Chondrocyte (in vitro differentiated cells): ENCODE measurements around the gene BAG1. TPM values are rescaled to one million over a fixed set of nuclear protein-coding genes. Genes with fewer than 3 reads are reported as not detected.

Source experiments
- DNase-seq: peaks from one replicate; pipeline ENCODE4 v3.0.0; 2021; ENCODE audit warnings: mixed read lengths, low spot score
- H3K27ac Mint-ChIP-seq: one replicate; pipeline ENCODE4 v1.8.0; 2021; ENCODE audit warnings: mild to moderate bottlenecking, moderate library complexity, mixed read lengths; ENCODE audit not compliant: unreplicated experiment
- H3K27me3 Mint-ChIP-seq: 2 replicates; pipeline ENCODE4 v1.8.0; 2021; ENCODE audit warnings: low read depth, mixed read lengths
- H3K36me3 Mint-ChIP-seq: 2 replicates; pipeline ENCODE4 v1.8.0; 2021; ENCODE audit warnings: low read depth, mixed read lengths
- H3K4me1 Mint-ChIP-seq: 2 replicates; pipeline ENCODE4 v1.8.0; 2021; ENCODE audit warnings: low read depth, mild to moderate bottlenecking, mixed read lengths
- H3K4me3 Mint-ChIP-seq: one replicate; pipeline ENCODE4 v1.8.0; 2021; ENCODE audit warnings: mild to moderate bottlenecking, moderate library complexity, mixed read lengths; ENCODE audit not compliant: unreplicated experiment
- H3K9me3 Mint-ChIP-seq: 2 replicates; pipeline ENCODE4 v1.8.0; 2021; ENCODE audit warnings: low read depth, mixed read lengths
- CTCF ChIP-seq: fragments of 200-600 bp; sonication (generic); IDR thresholded peaks from 2 replicates; pipeline ENCODE4 v1.5.0; 2021; ENCODE audit warnings: antibody characterized with exemption, mild to moderate bottlenecking, moderate library complexity
- total RNA-seq: library from RNA; stranded (reverse); gene quantifications from 3 replicates; pipeline ENCODE4 v1.2.1, GENCODE V29; 2021

Gene BAG1
- total RNA-seq, 1 donor from 2014 or later, result 51.1 TPM

DNA sequence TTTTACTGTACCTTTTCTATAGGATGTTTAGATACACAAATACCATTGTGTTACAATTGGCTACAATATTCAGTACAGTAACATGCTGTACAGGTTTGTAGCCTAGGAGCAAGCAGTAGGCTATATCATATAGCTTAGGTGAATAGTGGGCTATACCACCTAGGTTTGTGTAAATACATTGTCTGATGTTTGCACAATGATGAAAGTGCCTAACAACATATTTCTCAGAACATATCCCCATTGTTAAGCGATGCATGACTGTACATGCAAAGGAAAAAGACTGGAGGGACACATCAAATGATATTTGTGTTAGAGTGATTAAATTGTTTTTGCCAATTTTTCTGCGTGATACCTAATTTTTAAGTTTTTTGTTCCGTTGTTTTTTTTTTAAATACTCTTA lies 5.6 kb upstream of the BAG1 start:
- no peaks in the 10 kb centered on the region for H3K9me3 Mint-ChIP-seq
- TF ChIP-seq CTCF, result no peak

GRCh38 chr9:33267151-33267767 lies 2.8 kb upstream of the BAG1 start:
- DNase-seq, result no peak
- no peaks in the 10 kb centered on the region for H3K27me3 Mint-ChIP-seq
- H3K9me3 Mint-ChIP-seq, result no peaks in the 10 kb centered on the region
- H3K36me3 Mint-ChIP-seq, result peaks cover 15% of the 10 kb centered on the region
- H3K27ac Mint-ChIP-seq, result no peak overlapping the region
- H3K4me1 Mint-ChIP-seq, result peaks cover 33% of the 10 kb centered on the region
- no peak for TF ChIP-seq CTCF
- no peak overlapping the region for H3K4me3 Mint-ChIP-seq

More for the DNA sequence above, 5.6 kb upstream of the BAG1 start:
- Mint-ChIP-seq H3K36me3 (peaks cover 20% of the 10 kb centered on the region), H3K27ac (no peak overlapping the region), H3K4me3 (no peak overlapping the region), H3K4me1 (peaks cover 20% of the 10 kb centered on the region), H3K27me3 (no peaks in the 10 kb centered on the region)
- no peak for DNase-seq

GRCh38 chr9:33265211-33265865 lies 830 bp upstream of the BAG1 start:
- TF ChIP-seq CTCF, result no peak
- DNase-seq, result no peak
- H3K9me3 Mint-ChIP-seq, result no peaks in the 10 kb centered on the region
- H3K27ac Mint-ChIP-seq, result peak overlapping the region; percentile 95
- H3K36me3 Mint-ChIP-seq, result peaks cover 17% of the 10 kb centered on the region
- H3K27me3 Mint-ChIP-seq, result no peaks in the 10 kb centered on the region
- peak overlapping the region; percentile 96 for H3K4me3 Mint-ChIP-seq
- H3K4me1 Mint-ChIP-seq, result peaks cover 33% of the 10 kb centered on the region

DNA sequence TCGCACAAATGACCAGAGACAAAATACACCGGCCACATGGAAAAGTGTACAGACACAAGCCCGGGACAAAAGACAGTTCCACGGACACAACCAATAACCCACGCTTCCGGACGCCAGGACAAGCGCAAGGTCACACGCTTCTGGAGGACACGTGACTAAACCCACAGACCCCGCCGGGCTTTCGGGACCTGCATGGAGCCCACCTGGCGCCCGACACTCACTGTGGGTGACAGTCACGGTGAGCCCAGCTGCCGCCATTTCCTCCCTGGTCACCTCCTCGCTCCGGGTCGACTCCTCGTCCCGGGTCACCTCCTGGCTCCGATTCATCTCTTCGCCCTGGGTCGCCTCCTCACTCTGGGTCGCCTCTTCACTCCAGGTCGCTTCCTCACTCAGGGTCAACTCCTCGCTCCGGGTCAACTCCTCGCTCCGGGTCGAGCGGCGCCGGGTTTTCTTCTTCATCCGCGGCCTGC lies 470 bp downstream of the BAG1 start:
- no peaks in the 10 kb centered on the region for H3K9me3 Mint-ChIP-seq
- H3K4me3 Mint-ChIP-seq, result peak overlapping the region; percentile 84
- TF ChIP-seq CTCF, result no peak
- no peak for DNase-seq
- peaks cover 26% of the 10 kb centered on the region for H3K36me3 Mint-ChIP-seq
- H3K27ac Mint-ChIP-seq, result peak overlapping the region; percentile 75
- peaks cover 33% of the 10 kb centered on the region for H3K4me1 Mint-ChIP-seq
- H3K27me3 Mint-ChIP-seq, result no peaks in the 10 kb centered on the region

GRCh38 chr9:33263131-33264002 lies 1.1 kb downstream of the BAG1 start:
- Mint-ChIP-seq H3K4me3 (peak overlapping the region; percentile 84), H3K9me3 (no peaks in the 10 kb centered on the region), H3K27me3 (no peaks in the 10 kb centered on the region), H3K36me3 (peaks cover 28% of the 10 kb centered on the region), H3K4me1 (peaks cover 33% of the 10 kb centered on the region), H3K27ac (peak overlapping the region; percentile 75)
- DNase-seq, result no peak
- TF ChIP-seq CTCF, result no peak
